CD4-positive, alpha-beta T cell (primary cell): Measurements from ENCODE around the gene OLFM2. TPM values are rescaled to one million over a fixed set of nuclear protein-coding genes. Genes with fewer than 3 reads are reported as not detected.

ENCODE experiments used
- ATAC-seq: fragments of 200-7000 bp; cut with Tn5 transposase; one replicate; pipeline ENCODE4 v1.10.0; 2022; ENCODE audit warnings: mild to moderate bottlenecking; ENCODE audit not compliant: poor library complexity
- CTCF ChIA-PET: fragments of 350-600 bp; sonication (Branson Sonifier 250); formaldehyde crosslinking; loops from one replicate; lab custom pipeline; 2021; ENCODE audit warnings: antibody characterized with exemption, inconsistent platforms; lab: Charles Lee
- POLR2A ChIA-PET: fragments of 350-600 bp; sonication (Branson Sonifier 250); formaldehyde crosslinking; loops from one replicate; lab custom pipeline; 2021; ENCODE audit warnings: antibody characterized with exemption, inconsistent platforms; lab: Charles Lee
- DNase-seq, 14 experiments: peaks; one replicate each; pipeline ENCODE4 v3.0.0-alpha.2; 2013 to 2020; ENCODE audit warnings: mixed read lengths in 2 of 14
- H3K27ac ChIP-seq, 2 donors: one replicate each; pipeline versions ENCODE4 v1.5.1 to v1.7.0; 2013; ENCODE audit warnings: low read length in 2 of 2, low read depth in 1 of 2, mild to moderate bottlenecking in 1 of 2
- H3K27me3 ChIP-seq, 2 experiments: 1 replicate in 1 of 2; 2 replicates in 1 of 2; pipeline versions ENCODE4 v1.6.1 to v1.7.0; 2013; ENCODE audit warnings: low read length in 2 of 2, control low read depth in 1 of 2, mild to moderate bottlenecking in 1 of 2, moderate library complexity in 1 of 2; ENCODE audit not compliant: insufficient read depth in 2 of 2, control insufficient read depth in 1 of 2
- H3K36me3 ChIP-seq: one replicate; pipeline ENCODE4 v1.6.1; 2013; ENCODE audit warnings: low read length, control low read depth; ENCODE audit not compliant: insufficient read depth
- H3K4me1 ChIP-seq: one replicate; pipeline ENCODE4 v1.6.1; 2013; ENCODE audit warnings: low read length, control low read depth; ENCODE audit not compliant: insufficient read depth
- H3K4me3 ChIP-seq: one replicate; pipeline ENCODE4 v1.5.1; 2013; ENCODE audit warnings: mild to moderate bottlenecking, low read length, moderate library complexity
- H3K9me3 ChIP-seq, 2 experiments: 1 replicate in 1 of 2; 2 replicates in 1 of 2; pipeline versions ENCODE4 v1.6.1 to v1.7.0; 2013; ENCODE audit warnings: low read length in 2 of 2, mild to moderate bottlenecking in 2 of 2, control low read depth in 1 of 2, moderate library complexity in 1 of 2; ENCODE audit not compliant: control insufficient read depth in 1 of 2, insufficient read depth in 1 of 2
- H3K27ac Mint-ChIP-seq: one replicate; pipeline ENCODE4 v1.8.0; 2020; ENCODE audit warnings: mixed read lengths
- H3K27me3 Mint-ChIP-seq: one replicate; pipeline ENCODE4 v1.8.0; 2021; ENCODE audit warnings: mixed read lengths
- H3K36me3 Mint-ChIP-seq: one replicate; pipeline ENCODE4 v1.8.0; 2021; ENCODE audit warnings: low read depth, mixed read lengths
- H3K4me1 Mint-ChIP-seq: one replicate; pipeline ENCODE4 v1.8.0; 2021; ENCODE audit warnings: low read depth, mixed read lengths
- H3K4me3 Mint-ChIP-seq: one replicate; pipeline ENCODE4 v1.8.0; 2020; ENCODE audit warnings: mild to moderate bottlenecking, mixed read lengths
- H3K9me3 Mint-ChIP-seq: one replicate; pipeline ENCODE4 v1.8.0; 2020; ENCODE audit warnings: mixed read lengths
- CTCF ChIP-seq: fragments of 200-600 bp; IDR thresholded peaks from one replicate; pipeline ENCODE4 v1.8.0; 2022; ENCODE audit warnings: antibody characterized with exemption, mild to moderate bottlenecking
- intact Hi-C, 2 experiments: fragments of 100-400 bp; cut with DNase I in 1 of 2; cut with micrococcal nuclease in 1 of 2; formaldehyde crosslinking; loops; one replicate each; pipeline versions ENCODE4 v1.15.1 to v1.9.0; 2023 to 2025; cut with DNase I, micrococcal nuclease
- total RNA-seq, 174 experiments: library from RNA in 2 of 174; stranded (reverse) in 2 of 174; gene quantifications; one replicate each; pipeline ENCODE4 v1.2.3 and lab custom pipeline; 2021 to 2026

Gene OLFM2
- total RNA-seq, 2 experiments from 2014 or later, result 4.1 to 4.8 TPM

GRCh38 chr19:9966024-9966423 is 29.7 kb upstream of the OLFM2 start:
- Mint-ChIP-seq H3K9me3 (no peaks in the 10 kb centered on the region), H3K27me3 (peaks cover 51% of the 10 kb centered on the region), H3K27ac (no peak overlapping the region), H3K4me3 (no peak overlapping the region), H3K4me1 (no peaks in the 10 kb centered on the region), H3K36me3 (no peaks in the 10 kb centered on the region)
- no peaks in the 10 kb centered on the region for H3K4me1 ChIP-seq
- no peaks in the 10 kb centered on the region for H3K36me3 ChIP-seq
- H3K9me3 ChIP-seq, result peaks cover 0 to 5% of the 10 kb centered on the region in 2 experiments
- no peak overlapping the region for H3K4me3 ChIP-seq
- no peak for ATAC-seq
- H3K27ac ChIP-seq, result no peak overlapping the region
- DNase-seq, result no peak
- no peak for TF ChIP-seq CTCF
- ChIA-PET POLR2A (no interaction called here), CTCF (no interaction called here)
- peaks cover 8 to 27% of the 10 kb centered on the region in 2 experiments for H3K27me3 ChIP-seq
- intact Hi-C loops, result no loop called here

GRCh38 chr19:9962623-9963290 is 26.4 kb upstream of the OLFM2 start:
- ATAC-seq, result no peak
- CTCF ChIA-PET, result interaction anchor here (0.6 kb wide), 1 partner anchor 1411 kb away, joined by 3 read pairs; no protein-coding TSS in a partner anchor
- H3K36me3 ChIP-seq, result no peaks in the 10 kb centered on the region
- H3K27me3 Mint-ChIP-seq, result peaks cover 39% of the 10 kb centered on the region
- H3K4me1 ChIP-seq, result no peaks in the 10 kb centered on the region
- H3K27ac Mint-ChIP-seq, result no peak overlapping the region
- intact Hi-C loops, result no loop called here
- no peak overlapping the region for H3K27ac ChIP-seq
- H3K27me3 ChIP-seq, result peaks cover 10 to 22% of the 10 kb centered on the region in 2 experiments
- H3K9me3 ChIP-seq, result peaks cover 0 to 5% of the 10 kb centered on the region in 2 experiments
- H3K4me1 Mint-ChIP-seq, result no peaks in the 10 kb centered on the region
- no peaks in the 10 kb centered on the region for H3K9me3 Mint-ChIP-seq
- POLR2A ChIA-PET, result no interaction called here
- no peak overlapping the region for H3K4me3 Mint-ChIP-seq
- H3K36me3 Mint-ChIP-seq, result no peaks in the 10 kb centered on the region
- TF ChIP-seq CTCF, result no peak
- H3K4me3 ChIP-seq, result no peak overlapping the region
- no peak for DNase-seq

GRCh38 chr19:9961103-9961502 is 24.8 kb upstream of the OLFM2 start:
- H3K36me3 Mint-ChIP-seq, result no peaks in the 10 kb centered on the region
- intact Hi-C loops, result no loop called here
- DNase-seq (no peak), ATAC-seq (no peak)
- Histone ChIP-seq H3K36me3 (no peaks in the 10 kb centered on the region), H3K4me1 (no peaks in the 10 kb centered on the region), H3K4me3 (no peak overlapping the region), H3K27ac (no peak overlapping the region), H3K27me3 (peaks cover 4 to 7% of the 10 kb centered on the region in 2 experiments), H3K9me3 (no peaks in the 10 kb centered on the region)
- CTCF ChIA-PET, result no interaction called here
- no peaks in the 10 kb centered on the region for H3K4me1 Mint-ChIP-seq
- POLR2A ChIA-PET, result interaction anchor here (0.7 kb wide), 1 partner anchor 202 kb away, joined by 3 read pairs; no protein-coding TSS in a partner anchor
- peaks cover 30% of the 10 kb centered on the region for H3K27me3 Mint-ChIP-seq
- no peak overlapping the region for H3K4me3 Mint-ChIP-seq
- no peaks in the 10 kb centered on the region for H3K9me3 Mint-ChIP-seq
- H3K27ac Mint-ChIP-seq, result no peak overlapping the region
- no peak for TF ChIP-seq CTCF
